Stromal cell of bone marrow (primary cell): ENCODE measurements around the gene SFXN4.
A peak's percentile ranks its signal among the peaks of the same experiment; 100 is the strongest.

ENCODE experiments used
- DNase-seq: peaks from one replicate; pipeline ENCODE4 v3.0.0-alpha.2; 2012; ENCODE audit warnings: low read depth

Gene SFXN4, protein sequence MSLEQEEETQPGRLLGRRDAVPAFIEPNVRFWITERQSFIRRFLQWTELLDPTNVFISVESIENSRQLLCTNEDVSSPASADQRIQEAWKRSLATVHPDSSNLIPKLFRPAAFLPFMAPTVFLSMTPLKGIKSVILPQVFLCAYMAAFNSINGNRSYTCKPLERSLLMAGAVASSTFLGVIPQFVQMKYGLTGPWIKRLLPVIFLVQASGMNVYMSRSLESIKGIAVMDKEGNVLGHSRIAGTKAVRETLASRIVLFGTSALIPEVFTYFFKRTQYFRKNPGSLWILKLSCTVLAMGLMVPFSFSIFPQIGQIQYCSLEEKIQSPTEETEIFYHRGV

DNA sequence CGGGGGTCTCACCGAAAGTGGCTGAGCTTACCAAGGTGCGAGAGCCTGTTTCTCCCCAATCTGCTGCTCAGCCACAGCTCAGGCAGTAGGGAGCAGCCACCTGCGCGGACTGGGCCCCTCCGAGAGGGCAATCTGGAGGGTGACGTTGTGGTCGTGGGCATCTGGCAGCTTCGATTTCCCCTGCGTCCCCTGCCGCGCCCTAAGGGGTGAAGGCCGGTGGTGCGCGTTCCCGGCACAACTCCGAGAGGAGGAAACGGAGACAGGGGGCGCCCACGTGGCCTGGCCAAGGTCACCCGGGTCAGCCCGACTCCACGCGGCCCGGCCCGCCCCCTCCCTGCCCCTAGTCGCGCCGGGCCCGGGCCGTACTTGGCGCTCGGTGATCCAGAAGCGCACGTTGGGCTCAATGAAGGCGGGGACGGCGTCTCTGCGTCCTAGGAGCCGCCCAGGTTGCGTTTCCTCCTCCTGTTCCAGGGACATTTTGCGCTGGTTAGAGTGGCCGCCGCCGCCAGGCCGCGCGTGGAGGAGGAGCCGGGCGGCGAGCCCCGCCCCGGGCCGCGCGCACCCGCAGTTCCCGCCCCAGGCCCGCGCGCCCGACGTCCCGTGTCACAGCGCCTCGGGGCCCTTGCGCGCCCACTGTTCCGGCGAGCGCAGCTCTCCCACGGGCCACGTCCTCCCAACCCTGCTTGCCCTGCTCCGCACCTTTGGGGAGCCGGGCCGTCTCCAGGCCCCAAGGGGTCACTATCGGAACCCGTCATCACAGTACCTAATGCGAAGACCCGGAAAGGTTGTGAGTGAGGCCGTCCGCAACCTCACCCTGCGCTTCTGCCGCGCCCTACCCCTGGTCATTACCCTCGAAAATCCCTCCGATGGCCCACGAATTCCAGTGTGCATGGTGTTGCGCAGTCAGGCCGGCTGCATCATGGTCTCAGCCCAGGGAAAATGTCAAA lies at the start of gene SFXN4:
TSS of gene SFXN4 (minus strand) at position 544 of the 947 bp plus-strand sequence. CDS start at position 477, 67 bp downstream.
- DNase-seq, result peak; percentile 34

DNA sequence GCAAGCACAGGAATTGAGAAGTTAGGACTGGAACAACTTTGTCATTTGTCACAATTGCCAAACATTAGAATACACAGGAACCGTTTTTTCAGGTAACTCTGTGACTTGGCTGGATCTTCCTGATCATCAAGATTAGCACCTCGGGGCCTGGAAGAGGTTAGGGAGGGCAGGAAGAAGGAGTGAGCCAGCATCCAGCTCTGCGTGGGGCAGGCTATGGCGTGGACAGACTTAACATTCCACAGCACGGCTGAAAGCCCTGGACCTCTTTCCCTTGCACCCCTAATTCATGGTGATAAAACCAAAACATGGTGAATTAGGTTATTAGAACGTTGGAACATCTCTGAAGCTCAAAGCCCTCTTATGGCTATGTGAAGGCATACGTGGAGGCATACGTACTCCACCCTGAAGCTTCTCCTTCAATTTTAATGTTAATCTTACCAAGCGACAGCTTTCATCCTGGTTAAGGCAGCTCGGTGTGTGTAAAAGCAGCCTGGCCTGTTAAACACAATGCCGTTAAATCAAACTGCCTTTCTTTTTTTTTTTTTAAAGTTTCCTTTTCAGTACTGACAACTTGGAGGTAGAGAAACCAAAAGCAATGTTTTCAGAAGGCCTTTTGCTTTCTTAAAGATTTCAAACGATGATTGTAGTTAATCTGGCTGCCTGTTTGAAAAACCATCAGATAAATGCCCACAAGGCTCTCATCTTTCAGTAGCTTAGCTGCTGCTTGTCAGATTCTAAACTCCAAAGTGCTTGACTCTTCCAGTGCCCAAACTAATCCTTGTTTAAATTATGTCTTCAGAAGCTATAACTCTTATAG lies 46.3 kb upstream of the SFXN4 start:
- no peak for DNase-seq

DNA sequence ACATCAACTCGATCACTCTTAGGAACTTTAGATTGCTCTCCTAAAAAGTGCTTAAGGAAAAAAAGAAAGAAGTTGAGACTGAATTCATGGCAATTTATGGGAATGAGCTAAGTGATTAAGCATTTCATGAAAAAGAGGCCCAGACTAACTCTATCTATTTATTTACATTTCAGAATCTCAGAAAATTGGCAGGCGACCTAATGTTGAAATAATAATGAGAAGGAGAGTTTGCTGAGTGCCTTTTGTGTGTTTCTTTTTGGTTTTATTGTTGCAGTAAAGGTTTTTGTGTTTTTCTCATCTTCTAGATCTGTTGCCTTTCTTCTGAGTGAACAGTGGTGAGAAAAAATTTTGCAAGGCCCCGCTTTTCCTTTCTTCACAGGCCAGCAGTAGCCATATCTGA lies 45.7 kb upstream of the SFXN4 start:
- no peak for DNase-seq

DNA sequence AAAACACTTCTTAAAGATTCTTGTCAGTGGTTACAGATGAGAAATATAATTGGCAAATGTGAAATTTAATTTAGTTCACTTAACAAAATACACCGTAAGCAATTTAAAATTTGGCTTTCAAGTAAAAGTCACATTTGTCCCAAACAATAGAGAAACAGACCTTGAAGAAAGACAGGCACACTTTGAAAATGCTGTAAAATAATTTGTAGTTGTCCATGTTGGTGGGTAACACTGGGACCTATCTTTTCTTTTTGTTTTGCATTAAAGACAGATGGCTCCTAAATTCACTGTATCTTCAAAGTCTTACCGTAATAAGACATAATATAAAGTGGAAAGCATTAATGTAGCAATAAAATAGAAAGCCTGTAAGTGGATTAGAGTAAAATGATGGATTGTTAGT lies 45.1 kb upstream of the SFXN4 start:
- DNase-seq, result no peak

DNA sequence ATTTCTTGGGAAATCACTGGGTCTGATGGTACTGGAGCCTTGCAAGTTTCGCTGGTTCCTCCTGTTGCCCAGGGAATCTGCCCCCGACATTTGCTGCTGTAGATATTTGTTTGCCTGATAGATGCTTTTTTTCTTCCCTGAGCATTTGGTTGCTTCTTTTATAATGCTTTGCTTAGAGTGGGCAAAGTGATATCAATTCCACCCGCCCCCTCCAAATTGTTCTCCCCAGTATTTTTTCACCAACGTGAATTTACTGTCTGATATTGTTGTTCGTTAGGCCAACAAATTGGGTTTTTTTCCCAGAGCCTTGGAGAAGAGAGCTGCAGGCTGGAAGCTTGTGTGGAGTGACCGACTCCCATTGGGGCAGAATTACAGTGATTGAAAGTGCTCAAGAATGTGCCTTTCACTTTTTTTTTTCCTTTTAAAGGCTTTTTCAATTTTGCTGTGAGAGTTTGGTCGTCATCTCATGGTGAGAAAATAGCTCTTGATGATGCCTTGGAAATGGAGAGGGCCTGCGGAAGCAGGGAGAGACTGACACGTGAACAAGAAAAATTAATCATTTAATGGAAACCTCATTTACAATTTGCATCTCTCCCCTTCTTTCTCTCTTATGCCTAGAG lies 44.3 kb upstream of the SFXN4 start:
- no peak for DNase-seq

DNA sequence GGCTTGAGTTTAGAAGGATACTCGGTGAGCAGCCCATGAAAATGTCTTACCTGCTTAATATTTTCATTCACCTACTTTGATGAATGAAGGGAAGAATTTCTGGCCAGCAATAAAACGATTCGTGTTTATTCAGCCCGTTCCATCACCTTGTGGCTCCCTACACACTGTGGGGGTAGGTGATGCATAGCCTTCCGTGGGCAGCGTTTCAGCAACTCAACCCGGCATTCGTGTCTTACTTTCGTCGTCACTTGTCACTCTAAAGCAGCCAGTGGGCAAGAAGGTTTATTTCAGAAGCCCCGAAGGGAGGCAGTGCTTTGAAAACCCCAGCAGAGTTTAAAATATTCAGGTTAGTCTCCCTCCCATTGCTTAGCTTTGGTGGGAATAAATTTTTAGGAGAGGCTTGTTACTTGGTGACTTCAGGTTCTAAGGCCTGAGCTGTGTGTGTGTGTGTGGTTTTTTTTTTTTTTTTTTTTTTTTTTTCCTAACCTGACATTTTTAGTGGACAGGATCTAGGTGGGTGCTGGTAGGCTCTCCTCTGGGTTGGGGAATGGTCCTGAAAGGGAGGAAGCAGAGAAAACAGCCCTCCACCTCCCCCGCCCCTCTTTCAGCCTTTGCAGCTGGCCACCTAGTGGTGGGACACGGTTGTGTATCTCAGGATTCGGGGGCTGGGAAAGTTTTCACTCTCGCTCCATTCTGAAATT lies 43.7 kb upstream of the SFXN4 start:
- DNase-seq, result no peak

GRCh38 chr10:119208553-119208940 lies 43.0 kb upstream of the SFXN4 start:
- DNase-seq, result no peak

DNA sequence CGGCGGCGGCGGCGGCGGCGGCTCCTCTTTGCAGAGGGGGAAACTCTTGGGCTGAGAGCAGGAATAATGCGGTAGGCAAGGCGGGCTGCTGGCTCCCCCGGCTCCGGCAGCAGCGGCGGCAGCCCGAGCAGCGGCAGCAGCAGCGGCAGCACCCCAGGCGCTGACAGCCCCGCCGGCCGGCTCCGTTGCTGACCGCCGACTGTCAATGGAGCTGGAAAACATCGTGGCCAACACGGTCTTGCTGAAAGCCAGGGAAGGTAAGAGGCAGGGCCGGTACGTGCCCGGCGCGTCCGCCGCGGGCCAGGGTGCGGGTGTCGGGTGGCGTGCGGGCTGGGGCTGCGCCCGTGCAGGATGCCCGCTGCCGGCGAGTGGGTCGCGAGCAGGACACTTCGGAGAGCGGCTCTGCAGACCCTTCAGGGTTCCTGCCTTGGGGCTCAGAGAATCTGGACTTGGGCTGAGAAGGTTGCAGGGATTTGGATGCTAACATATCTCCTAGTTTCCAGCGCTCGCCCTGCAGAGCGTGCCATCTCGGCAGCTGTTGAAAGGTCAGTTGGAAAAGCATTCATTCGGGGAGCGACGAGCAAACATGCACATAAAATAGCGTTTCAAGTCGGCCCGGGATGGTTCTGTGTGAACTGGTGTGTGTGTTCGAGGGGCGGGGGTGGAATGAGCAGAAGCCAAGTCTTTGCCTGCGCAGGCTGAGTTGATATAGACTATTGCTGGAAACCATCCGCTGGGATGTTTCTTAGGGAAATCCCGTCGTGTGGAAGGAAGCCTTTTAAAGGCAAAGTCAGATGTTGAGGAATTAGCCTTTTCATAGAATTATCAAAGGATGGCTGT lies 42.4 kb upstream of the SFXN4 start:
- no peak for DNase-seq

DNA sequence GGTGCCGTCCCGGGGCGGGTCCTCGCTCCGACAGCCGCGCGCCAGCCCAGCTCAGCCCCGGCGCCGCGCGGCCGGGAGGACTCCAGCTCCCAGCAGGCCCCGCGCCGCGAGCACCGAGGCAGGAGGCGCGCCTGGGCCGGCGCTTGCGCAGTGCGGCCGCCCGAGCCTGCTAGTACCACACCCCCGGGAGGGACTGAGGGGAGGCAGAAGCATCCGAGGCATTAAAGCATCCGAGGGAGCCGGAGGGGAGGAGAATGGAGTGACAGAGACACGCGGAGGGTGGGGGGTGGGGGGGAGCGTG lies 41.8 kb upstream of the SFXN4 start, which contains the start of gene GRK5:
TSS of gene GRK5 (plus strand) at position 206 of the 301 bp plus-strand sequence. CDS start 347 bp downstream, outside the sequence.
- DNase-seq, result peak; percentile 94

DNA sequence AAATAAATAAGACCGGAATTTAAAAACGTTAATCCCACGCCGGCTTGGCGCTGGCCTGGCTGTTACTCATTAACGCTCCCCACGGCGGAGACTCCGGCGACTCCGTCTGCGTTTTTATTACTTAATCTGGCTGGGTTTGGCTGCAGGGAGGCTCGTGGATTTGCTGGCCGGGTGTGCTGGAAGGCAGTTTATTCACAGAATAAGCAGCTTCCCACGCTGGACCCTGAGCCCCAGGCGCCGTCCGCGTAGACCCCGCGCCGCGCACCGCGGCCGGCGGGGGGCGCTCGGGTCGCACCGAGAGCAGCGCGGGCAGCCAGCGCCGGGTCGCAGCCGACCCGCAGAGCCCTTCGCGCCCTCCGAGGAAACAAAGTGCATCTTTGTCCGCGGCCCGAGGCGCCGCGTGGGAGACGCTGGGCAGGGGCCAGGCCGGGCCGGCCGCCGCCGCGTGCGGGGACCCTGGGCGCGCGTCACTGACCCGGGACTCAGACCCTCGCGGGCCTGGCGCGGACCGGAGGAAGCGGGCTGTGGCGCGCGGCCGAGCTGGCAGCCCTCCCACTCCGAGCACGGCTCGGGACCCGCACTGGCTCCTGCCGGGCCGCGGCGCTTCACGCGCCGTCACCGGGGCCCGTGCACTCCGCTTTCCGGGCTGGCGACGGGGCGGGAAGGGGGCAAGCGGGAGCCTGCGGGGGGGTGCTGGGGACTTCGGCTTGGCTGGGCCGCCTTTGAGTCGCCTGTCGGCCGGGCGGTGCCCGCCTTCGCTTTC lies 41.3 kb upstream of the SFXN4 start:
- DNase-seq, result no peak

DNA sequence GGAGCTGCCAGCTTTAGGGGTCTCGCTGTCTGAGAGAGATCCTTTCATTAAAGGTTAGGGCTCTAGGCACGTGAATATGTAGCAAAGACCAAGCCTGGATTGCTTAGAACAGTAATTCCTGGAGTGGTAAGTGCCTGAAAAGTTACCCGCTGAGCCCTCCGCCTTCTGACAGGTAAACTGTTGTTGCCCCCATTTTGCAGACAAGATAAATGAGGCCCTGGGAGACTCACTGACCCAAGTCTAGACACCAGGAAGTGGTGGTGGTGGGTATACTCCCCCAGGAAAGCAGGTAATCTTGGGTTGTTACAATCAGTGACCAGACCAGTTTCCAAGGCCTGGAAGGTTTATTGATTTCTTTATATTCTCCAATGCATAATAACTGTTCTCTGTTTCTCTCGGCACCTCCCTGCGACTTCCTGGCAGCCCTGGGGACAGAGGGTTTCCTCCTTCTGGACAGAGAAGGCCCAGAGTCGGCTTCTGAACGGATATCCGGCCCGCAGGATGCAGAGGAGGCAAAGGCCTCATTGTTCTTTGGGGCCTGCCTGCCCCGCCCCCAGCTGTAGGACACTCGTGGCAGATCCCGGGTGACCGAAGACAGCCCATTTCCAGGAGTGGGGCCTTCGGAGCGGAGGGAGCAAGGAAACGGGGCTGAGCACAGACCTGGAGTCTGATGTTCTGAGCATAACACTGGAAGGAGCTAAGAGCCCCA lies 40.5 kb upstream of the SFXN4 start:
- no peak for DNase-seq

- no peak for DNase-seq
Measured at GRCh38 chr10:119203006-119203405, 37.5 kb upstream of the SFXN4 start.

GRCh38 chr10:119201233-119201632 lies 35.7 kb upstream of the SFXN4 start:
- DNase-seq, result no peak

GRCh38 chr10:119199231-119199992 lies 33.9 kb upstream of the SFXN4 start:
- DNase-seq, result no peak

GRCh38 chr10:119198438-119198837 lies 32.9 kb upstream of the SFXN4 start:
- no peak for DNase-seq

DNA sequence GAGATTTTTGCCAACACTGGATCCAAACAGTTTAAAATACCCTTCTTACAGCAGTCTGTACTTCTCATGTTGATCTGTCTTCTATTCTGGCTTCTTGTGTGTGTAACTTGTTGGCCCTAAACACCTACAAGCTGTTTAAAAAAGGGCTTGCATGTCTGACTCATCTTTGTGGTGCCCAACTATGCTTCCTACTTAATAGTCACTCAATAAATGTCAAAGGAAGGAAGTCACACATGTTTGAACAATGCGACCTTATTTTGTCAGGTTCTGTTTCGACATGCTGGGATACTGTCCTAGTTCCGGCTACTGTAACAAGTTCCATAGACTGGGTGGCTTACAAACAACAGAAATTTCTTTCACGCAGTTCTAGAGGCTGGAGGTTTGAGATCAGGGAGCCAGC lies 32.4 kb upstream of the SFXN4 start:
- no peak for DNase-seq

GRCh38 chr10:119191881-119192280 lies 26.4 kb upstream of the SFXN4 start:
- DNase-seq, result no peak
